ENCODE data around the gene POU3F1. TPM values are rescaled to one million over a fixed set of nuclear protein-coding genes. Genes with fewer than 3 reads are reported as not detected.
A peak's percentile ranks its signal among the peaks of the same experiment; 100 is the strongest.

Gene POU3F1
- total and polyA plus RNA-seq, 10 of the 15 experiments (the other 5 are each of a cell fraction or from before 2014, with no cell fraction given): 0.04 to 0.53 (median 0.10) TPM; not detected in 3

- TF ChIP-seq ZNF687 (IDR thresholded peaks at IDR 0.05) (peak; percentile 57), MYC (IDR thresholded peaks at IDR 0.05; ENCODE audit: insufficient read depth, insufficient read length, insufficient replicate concordance, low read length, severe bottlenecking) (no peak), ASH2L (IDR thresholded peaks at IDR 0.05; ENCODE audit: borderline replicate concordance, low read depth) (no peak), NR2F1 (conservative IDR thresholded peaks at IDR 0.05) (peak; percentile 84), ZBTB40 (IDR thresholded peaks at IDR 0.05; ENCODE audit: borderline replicate concordance) (no peak), MXI1 (IDR thresholded peaks at IDR 0.05; ENCODE audit: low read depth, low read length) (no peak), TAF1 (IDR thresholded peaks at IDR 0.05; ENCODE audit: borderline replicate concordance, low read depth, low read length) (no peak), RAD21 (IDR thresholded peaks at IDR 0.05; ENCODE audit: insufficient read depth, low read depth, low read length) (no peak), HDAC6 (IDR thresholded peaks at IDR 0.05; ENCODE audit: unreplicated experiment) (no peak), IKZF1 (conservative IDR thresholded peaks at IDR 0.05) (peak; percentile 97), POU2F2 (IDR thresholded peaks at IDR 0.05; ENCODE audit: borderline replicate concordance, low read depth, low read length) (0 out of 3 replicates have a peak, but pooled peaks have one; percentile 42), MYB (IDR thresholded peaks at IDR 0.05; ENCODE audit: borderline replicate concordance, low read depth, low read length) (no peak), STAT1 (conservative IDR thresholded peaks at IDR 0.05) (no peak), BCLAF1 (IDR thresholded peaks at IDR 0.05) (no peak), SPI1 (IDR thresholded peaks at IDR 0.05; ENCODE audit: borderline replicate concordance, insufficient read depth, low read depth, low read length) (peak; percentile 50; the same call in 1 of the 2 replicates), NFYA (IDR thresholded peaks at IDR 0.05; ENCODE audit: borderline replicate concordance, low read depth, low read length) (no peak)
Observed at GRCh38 chr1:38029685-38030511, 16.7 kb downstream of the POU3F1 start (continued).

All from GM12878 (cell line).